HG02759 (cell line): ENCODE data around the gene LRP5.

ENCODE experiments used
- ATAC-seq: cut with Tn5 transposase; IDR thresholded peaks from one replicate; pipeline ENCODE4 v1.9.1; 2021; ENCODE audit warnings: mild to moderate bottlenecking, moderate library complexity; ENCODE audit not compliant: unreplicated experiment

LRP5 gene

GRCh38 chr11:68308068-68308467, 4.3 kb upstream of the LRP5 start:
- no peak for ATAC-seq

DNA sequence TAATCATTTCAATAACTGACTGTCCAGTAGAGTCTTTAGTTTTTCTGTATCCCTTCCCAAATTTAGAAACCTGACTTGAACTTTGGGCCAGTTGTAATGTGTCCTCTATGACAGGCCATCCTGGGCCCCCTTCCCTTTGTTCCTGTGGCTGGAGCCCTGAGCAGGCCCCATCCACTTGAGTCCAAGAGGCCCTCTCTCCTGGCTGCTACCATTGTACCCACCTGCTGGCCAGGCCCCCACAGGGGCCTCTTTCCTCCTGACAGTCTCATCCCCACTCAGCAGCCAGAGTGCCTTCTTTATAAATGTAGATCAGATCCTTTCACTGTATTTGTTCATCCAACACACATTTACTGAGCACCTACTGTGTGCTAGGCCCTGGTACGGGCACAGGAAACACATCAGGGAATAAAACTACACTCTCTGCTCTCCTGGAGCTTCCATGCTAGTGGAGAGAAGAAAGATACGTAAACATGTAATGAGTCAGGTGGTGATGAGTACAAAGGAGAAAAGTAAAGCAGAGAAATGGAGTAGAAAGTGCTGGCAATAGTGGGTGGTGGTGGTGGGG, 2.7 kb upstream of the LRP5 start:
- ATAC-seq: no peak

GRCh38 chr11:68311160-68312116, 953 bp upstream of the LRP5 start:
- no peak for ATAC-seq

GRCh38 chr11:68312780-68313573, 586 bp downstream of the LRP5 start:
- no peak for ATAC-seq

DNA sequence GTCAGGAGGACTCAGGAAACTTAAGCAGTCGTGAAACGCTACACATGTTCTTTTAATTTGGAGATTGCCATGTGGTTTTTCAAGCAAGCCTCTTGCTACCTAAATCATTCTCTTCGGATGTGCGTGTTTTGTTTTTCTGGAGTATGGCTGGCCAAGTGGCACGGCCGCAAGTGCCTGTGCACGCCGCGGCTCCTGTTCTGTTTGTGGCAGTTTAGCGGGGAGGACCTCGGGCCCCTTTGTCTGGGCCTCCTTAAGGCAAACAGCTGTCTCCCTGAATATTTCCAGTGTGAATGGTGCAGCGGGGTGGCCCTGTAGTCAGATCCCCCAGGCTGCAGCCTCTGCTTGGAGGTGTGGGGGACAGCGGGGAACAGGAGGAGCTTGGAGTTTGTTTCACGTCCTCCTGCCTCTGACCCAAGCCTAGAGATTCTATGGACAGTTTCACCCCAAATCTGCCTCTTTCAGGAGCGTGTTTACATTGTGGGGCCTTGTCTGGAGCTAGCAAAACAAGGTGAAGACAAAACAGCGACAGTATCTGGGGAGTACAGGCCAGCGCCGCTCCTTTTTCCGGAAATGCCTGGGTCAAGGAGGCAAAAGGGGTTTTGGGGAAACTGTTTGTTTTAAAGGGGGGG, 1.3 kb downstream of the LRP5 start:
- no peak for ATAC-seq

DNA sequence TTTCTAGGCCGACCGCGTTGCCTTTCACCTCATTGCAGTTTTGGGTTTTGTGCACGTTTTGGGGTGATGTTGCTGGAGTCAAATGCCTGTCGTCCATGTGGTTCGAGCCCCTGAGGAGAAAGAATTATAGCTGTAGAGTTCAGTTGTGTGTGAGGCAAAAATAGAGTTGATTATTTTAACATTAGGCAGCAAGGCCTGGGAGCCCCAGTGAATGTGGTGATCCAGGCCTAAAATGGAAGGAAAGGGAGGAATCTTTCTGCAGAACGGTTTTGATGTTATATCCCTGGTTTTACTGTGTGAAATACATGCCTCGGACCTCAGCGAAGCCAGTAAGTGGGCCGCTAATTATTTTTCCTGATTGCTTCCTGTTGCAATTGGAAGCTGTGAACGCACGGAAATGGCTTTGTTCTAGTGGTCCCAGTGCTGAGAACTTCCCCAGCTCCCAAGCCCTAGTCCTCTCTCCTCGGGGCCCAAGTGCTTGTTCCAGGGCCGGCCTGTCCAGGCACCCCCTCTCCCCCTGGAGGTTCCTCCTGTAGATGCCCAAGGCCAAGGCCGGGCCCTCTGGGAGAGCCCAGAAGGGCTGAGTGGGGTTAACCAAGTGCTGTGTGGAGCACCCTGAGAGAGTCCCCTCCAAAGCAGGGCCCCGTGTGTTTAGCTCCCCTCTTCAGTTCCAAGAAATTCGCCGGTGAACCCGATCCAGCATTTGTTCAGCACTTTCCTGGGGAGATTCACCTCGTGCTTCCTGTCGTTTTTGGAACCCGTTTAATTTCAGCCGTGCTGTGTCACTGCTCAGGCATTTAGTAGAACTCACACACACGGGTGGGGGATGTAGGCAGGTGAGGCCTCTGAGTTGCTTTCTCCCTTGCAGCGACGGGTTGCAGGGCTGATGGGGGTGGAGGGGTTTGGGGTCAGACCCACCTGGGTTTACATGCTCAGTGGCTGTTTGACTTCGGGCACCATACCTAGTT, 2.1 kb downstream of the LRP5 start:
- ATAC-seq: no peak

DNA sequence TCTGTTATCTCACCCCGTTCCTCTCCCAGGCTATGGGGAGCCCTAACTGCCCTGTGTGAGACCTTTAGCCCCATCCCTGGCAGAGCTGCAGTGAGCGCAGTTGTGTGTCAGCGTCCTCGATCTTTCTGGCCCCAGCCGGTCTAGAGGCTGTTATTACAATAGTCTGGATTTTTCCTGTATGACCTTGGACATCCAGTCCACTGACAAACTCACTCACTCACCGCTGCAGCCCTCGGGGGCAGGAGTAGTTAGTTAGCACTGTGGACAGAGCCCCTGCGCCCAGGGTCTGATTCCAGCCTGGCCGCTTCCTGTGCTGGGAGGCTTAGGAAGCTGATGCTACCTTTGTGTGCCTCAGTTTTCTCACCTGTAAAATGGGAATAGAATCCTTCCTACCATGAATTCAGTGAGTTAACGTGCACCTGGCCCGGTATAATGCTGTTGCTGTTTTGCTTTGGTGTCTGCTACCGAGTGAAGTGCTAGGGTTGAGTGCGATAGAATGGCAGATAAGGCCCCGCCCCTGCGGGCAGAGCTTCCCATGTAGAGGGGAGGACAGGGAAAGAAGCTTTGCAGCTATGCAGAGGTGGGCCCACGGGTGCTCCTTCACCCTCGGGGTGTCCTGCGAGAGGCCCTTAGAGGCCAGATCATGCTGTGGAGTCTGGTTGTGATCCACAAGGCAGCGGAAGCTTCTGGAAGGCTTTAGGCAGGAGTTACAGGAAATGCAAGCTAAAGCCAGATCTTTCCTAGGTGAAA, 3.0 kb downstream of the LRP5 start:
- ATAC-seq: no peak

DNA sequence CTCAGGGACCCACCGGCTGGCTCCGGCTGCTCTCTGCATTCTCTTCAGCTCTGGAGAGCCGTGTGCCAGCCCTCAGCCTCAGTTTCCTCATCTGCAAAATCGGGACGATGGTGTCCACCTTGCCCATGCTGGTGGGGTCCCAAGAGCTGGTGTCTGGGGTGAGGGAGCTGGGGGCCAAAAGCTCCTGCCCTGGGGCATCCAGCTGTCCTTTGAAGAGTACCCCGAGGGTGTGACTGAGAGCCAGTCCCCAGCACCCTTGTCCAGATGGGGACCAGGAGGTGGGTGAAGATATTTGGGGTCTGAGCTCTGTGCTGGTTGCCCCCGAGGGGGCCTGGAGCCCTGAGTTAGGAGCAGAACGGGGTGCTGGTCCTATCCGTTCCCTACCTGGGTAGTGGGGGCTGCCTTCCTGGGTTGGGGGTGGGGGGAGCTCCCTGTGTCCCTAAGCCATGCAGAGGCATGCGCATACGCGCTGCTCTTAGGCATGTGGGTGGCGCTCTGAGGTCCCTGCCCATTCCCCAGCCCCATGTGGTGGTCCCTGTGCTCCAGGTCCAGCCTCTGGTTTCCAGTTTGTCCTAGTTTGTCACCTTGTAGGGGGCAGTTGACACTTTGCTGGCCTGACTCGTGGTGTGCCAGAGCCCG, 4.9 kb downstream of the LRP5 start:
- no peak for ATAC-seq

DNA sequence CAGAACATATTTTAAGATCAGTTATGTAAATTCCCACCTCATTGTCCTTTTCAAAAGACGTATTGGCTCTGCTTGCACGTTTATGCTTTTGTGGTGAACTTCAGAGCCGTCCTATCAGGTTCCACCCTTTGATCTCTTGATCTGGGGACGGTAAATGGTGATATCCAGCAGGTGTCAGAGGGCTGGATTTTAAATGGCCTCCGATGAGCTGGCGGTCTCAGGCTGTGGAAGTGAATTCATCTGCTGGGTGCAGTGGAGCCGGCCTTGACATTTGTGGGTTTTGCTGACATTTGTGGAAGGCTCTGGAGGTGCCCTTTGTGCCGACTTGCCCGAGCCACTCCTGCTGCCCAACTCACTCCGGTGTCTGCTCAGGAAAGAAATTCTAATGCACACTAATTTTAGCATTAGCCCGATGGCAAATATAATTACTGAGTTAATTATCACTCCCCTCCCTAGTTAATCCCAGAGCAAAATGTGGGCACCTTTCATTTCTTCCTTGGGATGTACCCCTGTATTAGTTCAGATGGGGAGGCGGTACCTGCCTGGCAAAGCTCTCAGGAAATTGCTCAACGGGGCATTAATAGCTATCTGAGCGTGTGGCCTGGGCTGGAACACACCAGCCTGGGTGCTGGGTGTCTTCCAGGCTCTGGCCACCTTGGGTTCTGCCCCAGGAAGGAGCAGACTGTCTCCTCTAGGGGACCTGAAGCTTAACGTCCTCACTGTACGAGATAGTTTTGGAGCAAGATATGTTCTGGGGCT, 9.1 kb downstream of the LRP5 start:
- ATAC-seq: no peak

GRCh38 chr11:68322052-68322430, 9.7 kb downstream of the LRP5 start:
- ATAC-seq: no peak

- no peak for ATAC-seq
These were observed 11.8 kb downstream of the LRP5 start for GRCh38 chr11:68324241-68324640.

- ATAC-seq: no peak
These were observed 12.3 kb downstream of the LRP5 start for GRCh38 chr11:68324695-68325094.

GRCh38 chr11:68325183-68325906, 13.0 kb downstream of the LRP5 start:
- ATAC-seq: no peak

DNA sequence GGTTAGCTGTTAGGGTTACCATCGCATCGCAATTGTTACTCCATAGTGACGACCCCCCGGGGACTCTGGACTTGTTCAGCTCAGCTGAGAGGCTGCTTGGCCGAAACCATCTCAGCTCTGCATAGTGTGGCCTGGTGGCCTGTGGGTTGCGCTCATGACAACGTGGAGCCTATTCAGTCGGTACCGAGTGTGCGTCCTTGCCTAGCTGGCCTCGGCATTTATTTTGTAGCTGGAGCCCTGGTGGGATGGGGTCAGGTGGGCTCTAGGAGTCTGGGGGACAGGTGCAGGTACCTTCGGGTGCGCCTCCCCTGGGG, 13.5 kb downstream of the LRP5 start:
- ATAC-seq: no peak

GRCh38 chr11:68326334-68327215, 14.2 kb downstream of the LRP5 start:
- no peak for ATAC-seq

DNA sequence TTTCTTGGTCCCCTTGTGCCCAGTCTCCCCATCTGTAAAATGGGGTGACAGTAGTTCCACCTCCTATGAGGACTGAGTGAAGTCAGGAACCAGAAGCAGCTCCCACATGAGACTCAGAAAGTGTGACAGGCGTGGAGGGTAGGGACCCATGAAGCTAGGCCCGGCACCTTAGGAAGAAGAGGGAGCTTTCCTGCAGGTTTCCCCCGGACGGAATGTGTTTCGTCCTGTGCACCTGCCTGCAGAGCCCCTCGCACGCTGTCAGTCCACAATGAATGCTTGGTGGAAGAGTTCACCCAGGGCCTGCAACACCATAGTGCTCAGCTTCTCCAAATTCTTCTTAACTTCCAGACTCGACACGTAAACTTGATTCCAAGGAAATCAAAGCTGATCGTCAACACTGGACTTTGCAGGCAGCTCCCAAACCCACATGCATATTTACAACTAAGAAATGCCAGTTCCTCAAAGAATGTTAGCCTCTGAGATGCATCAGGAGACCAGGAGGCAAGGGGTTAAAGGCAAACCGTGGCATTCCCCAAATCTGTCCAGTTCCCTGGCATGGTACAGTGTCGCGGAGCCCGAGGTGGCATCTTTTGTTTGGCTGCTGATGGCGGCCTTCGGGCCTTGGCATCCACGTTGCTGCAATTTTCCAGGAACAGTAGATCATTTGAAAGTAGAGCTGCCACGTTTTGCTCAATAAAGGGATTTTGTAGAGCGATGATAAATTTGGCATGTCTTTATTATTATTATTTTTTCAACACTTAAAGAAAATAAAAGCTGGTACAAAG, 15.4 kb downstream of the LRP5 start:
- no peak for ATAC-seq
